ENCODE measurements around the gene TNFSF10.

DNA sequence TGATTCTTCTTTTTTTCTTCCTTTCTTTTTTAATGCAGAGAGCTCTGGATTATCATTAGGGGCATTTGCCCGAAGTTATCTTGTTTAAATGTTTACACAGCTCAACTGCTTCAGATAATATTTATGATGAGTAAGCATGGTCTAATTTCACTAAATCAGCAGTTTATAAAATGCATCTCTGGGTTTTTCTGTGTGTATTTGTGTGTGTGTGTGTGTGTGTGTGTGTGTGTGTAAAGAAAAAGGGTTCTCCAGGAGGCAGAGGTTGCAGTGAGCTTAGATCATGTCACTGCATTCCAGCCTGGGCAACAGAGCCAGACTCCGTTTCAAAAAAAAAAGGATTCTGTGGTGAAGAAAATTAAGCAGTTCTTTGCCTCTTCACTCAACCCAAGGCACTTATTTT is 25.9 kb upstream of the TNFSF10 start:
- TF ChIP-seq, protein P1, sequence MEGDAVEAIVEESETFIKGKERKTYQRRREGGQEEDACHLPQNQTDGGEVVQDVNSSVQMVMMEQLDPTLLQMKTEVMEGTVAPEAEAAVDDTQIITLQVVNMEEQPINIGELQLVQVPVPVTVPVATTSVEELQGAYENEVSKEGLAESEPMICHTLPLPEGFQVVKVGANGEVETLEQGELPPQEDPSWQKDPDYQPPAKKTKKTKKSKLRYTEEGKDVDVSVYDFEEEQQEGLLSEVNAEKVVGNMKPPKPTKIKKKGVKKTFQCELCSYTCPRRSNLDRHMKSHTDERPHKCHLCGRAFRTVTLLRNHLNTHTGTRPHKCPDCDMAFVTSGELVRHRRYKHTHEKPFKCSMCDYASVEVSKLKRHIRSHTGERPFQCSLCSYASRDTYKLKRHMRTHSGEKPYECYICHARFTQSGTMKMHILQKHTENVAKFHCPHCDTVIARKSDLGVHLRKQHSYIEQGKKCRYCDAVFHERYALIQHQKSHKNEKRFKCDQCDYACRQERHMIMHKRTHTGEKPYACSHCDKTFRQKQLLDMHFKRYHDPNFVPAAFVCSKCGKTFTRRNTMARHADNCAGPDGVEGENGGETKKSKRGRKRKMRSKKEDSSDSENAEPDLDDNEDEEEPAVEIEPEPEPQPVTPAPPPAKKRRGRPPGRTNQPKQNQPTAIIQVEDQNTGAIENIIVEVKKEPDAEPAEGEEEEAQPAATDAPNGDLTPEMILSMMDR (IDR thresholded peaks at IDR 0.05; ENCODE audit: low read length) = no peak
- no peak for TF ChIP-seq EZH2 (IDR thresholded peaks at IDR 0.05; ENCODE audit: borderline replicate concordance, low read length)

Measured in OCI-LY1 (cell line).